D721Med (cell line): ENCODE results near the gene NTRK2.

Source experiments
- DNase-seq: peaks from one replicate; pipeline ENCODE4 v3.0.0; 2011; ENCODE audit warnings: low spot score; ENCODE audit not compliant: insufficient read length
- FAIRE-seq: peaks from 2 replicates; lab custom pipeline; 2011; peaks lifted over from hg19 to GRCh38; lab: Jason Lieb, UNC
- CTCF ChIP-seq: IDR thresholded peaks from 2 replicates; pipeline ENCODE4 v1.5.1; 2012; ENCODE audit warnings: mild to moderate bottlenecking, control low read depth; ENCODE audit not compliant: insufficient read depth; ENCODE audit errors: missing control alignments

Gene NTRK2

GRCh38 chr9:84867186-84867585 is 197.7 kb downstream of the NTRK2 start:
- DNase-seq (no peak), FAIRE-seq (no peak)
- no peak for TF ChIP-seq CTCF

- FAIRE-seq (no peak), DNase-seq (no peak)
- TF ChIP-seq CTCF, result no peak
These were observed 199.6 kb downstream of the NTRK2 start for GRCh38 chr9:84869091-84869490.

- DNase-seq (no peak), FAIRE-seq (no peak)
- TF ChIP-seq CTCF, result no peak
These were observed 202.5 kb downstream of the NTRK2 start for GRCh38 chr9:84871983-84872382.

GRCh38 chr9:84874022-84874421 is 204.5 kb downstream of the NTRK2 start:
- DNase-seq (no peak), FAIRE-seq (no peak)
- TF ChIP-seq CTCF, result no peak

GRCh38 chr9:84874596-84874995 is 205.1 kb downstream of the NTRK2 start:
- DNase-seq (no peak), FAIRE-seq (no peak)
- no peak for TF ChIP-seq CTCF

GRCh38 chr9:84875193-84875592 is 205.7 kb downstream of the NTRK2 start:
- FAIRE-seq, result no peak
- TF ChIP-seq CTCF, result no peak

GRCh38 chr9:84879631-84880030 is 210.1 kb downstream of the NTRK2 start:
- TF ChIP-seq CTCF, result no peak
- FAIRE-seq (no peak), DNase-seq (no peak)

More at GRCh38 chr9:84875193-84875592, 205.7 kb downstream of the NTRK2 start:
- no peak for DNase-seq
